HAP-1 (cell line): ENCODE results near the gene VAV2.

Source experiments
- DNase-seq, 2 experiments: peaks; one replicate each; pipeline ENCODE4 v3.0.0-alpha.2; 2016 to 2020; ENCODE audit warnings: low spot score in 2 of 2
- H3K27me3 ChIP-seq: fragments of 250-450 bp; sonication (Bioruptor Pico); 2 replicates; pipeline ENCODE4 v1.5.1; 2020; ENCODE audit warnings: low read depth, mild to moderate bottlenecking, moderate library complexity
- H3K36me3 ChIP-seq: fragments of 250-450 bp; sonication (Bioruptor Pico); replicated peaks from 2 replicates; pipeline ENCODE4 v1.5.1; 2020; ENCODE audit warnings: mild to moderate bottlenecking
- H3K4me1 ChIP-seq: fragments of 250-450 bp; sonication (Bioruptor Pico); 2 replicates; pipeline ENCODE4 v1.5.1; 2020; ENCODE audit warnings: mild to moderate bottlenecking
- H3K4me3 ChIP-seq: fragments of 250-450 bp; sonication (Bioruptor Pico); 2 replicates; pipeline ENCODE4 v1.5.1; 2020; ENCODE audit warnings: mild to moderate bottlenecking, moderate library complexity
- H3K9me3 ChIP-seq: fragments of 250-450 bp; sonication (Bioruptor Pico); 2 replicates; pipeline ENCODE4 v1.5.1; 2020; ENCODE audit warnings: mild to moderate bottlenecking, moderate library complexity
- in situ Hi-C: fragments of 300-500 bp; cut with MboI; formaldehyde crosslinking; loops from 3 replicates; pipeline ENCODE4 v1.14.3; 2020; ENCODE audit warnings: low sequenced_read_pairs, inconsistent platforms, mixed read lengths

The VAV2 gene

GRCh38 chr9:133717113-133718031, 274.8 kb downstream of the VAV2 start:
- no peaks in the 10 kb centered on the region for H3K9me3 ChIP-seq
- no peak overlapping the region for H3K4me3 ChIP-seq
- in situ Hi-C loops: no loop called here
- H3K27me3 ChIP-seq: peaks cover 2% of the 10 kb centered on the region; the same call in 1 of the 2 replicates
- DNase-seq: no peak
- H3K4me1 ChIP-seq: no peaks in the 10 kb centered on the region
- no peaks in the 10 kb centered on the region for H3K36me3 ChIP-seq

GRCh38 chr9:133716564-133717112, 275.5 kb downstream of the VAV2 start:
- no peaks in the 10 kb centered on the region for H3K9me3 ChIP-seq
- H3K36me3 ChIP-seq: no peaks in the 10 kb centered on the region
- in situ Hi-C loops: no loop called here
- H3K27me3 ChIP-seq: peaks cover 4% of the 10 kb centered on the region; the same call in 1 of the 2 replicates
- no peak for DNase-seq
- H3K4me3 ChIP-seq: no peak overlapping the region
- H3K4me1 ChIP-seq: no peaks in the 10 kb centered on the region

- Histone ChIP-seq H3K27me3 (peaks cover 5% of the 10 kb centered on the region; the same call in 1 of the 2 replicates), H3K9me3 (no peaks in the 10 kb centered on the region), H3K4me3 (no peak overlapping the region), H3K4me1 (no peaks in the 10 kb centered on the region), H3K36me3 (no peaks in the 10 kb centered on the region)
- in situ Hi-C loops: no loop called here
- no peak for DNase-seq
These were observed 276.1 kb downstream of the VAV2 start for GRCh38 chr9:133715866-133716563.

- H3K27me3 ChIP-seq: peaks cover 3% of the 10 kb centered on the region; the same call in 1 of the 2 replicates
- H3K36me3 ChIP-seq: no peaks in the 10 kb centered on the region
- DNase-seq: no peak
- no peak overlapping the region for H3K4me3 ChIP-seq
- in situ Hi-C loops: no loop called here
- no peaks in the 10 kb centered on the region for H3K9me3 ChIP-seq
- no peaks in the 10 kb centered on the region for H3K4me1 ChIP-seq
These were observed 276.7 kb downstream of the VAV2 start for GRCh38 chr9:133715295-133715865.

- no peak overlapping the region for H3K4me3 ChIP-seq
- H3K4me1 ChIP-seq: no peaks in the 10 kb centered on the region
- peaks cover 3% of the 10 kb centered on the region; the same call in 1 of the 2 replicates for H3K27me3 ChIP-seq
These were observed 277.4 kb downstream of the VAV2 start for GRCh38 chr9:133714606-133715294.

GRCh38 chr9:133713960-133714495, 278.1 kb downstream of the VAV2 start:
- in situ Hi-C loops: no loop called here
- Histone ChIP-seq H3K4me3 (no peak overlapping the region), H3K36me3 (no peaks in the 10 kb centered on the region), H3K4me1 (no peaks in the 10 kb centered on the region), H3K27me3 (peaks cover 3% of the 10 kb centered on the region; the same call in 1 of the 2 replicates), H3K9me3 (no peaks in the 10 kb centered on the region)
- no peak for DNase-seq

More at GRCh38 chr9:133714606-133715294, 277.4 kb downstream of the VAV2 start:
- no peaks in the 10 kb centered on the region for H3K9me3 ChIP-seq
- no peaks in the 10 kb centered on the region for H3K36me3 ChIP-seq
- in situ Hi-C loops: no loop called here
- DNase-seq: no peak

- Histone ChIP-seq H3K36me3 (no peaks in the 10 kb centered on the region), H3K4me3 (no peak overlapping the region), H3K4me1 (no peaks in the 10 kb centered on the region), H3K9me3 (no peaks in the 10 kb centered on the region), H3K27me3 (peaks cover 3% of the 10 kb centered on the region; the same call in 1 of the 2 replicates)
- no peak for DNase-seq
- in situ Hi-C loops: no loop called here
These were observed 278.8 kb downstream of the VAV2 start for GRCh38 chr9:133713150-133713959.

GRCh38 chr9:133712221-133713100, 279.7 kb downstream of the VAV2 start:
- no peak for DNase-seq
- Histone ChIP-seq H3K36me3 (no peaks in the 10 kb centered on the region), H3K9me3 (no peaks in the 10 kb centered on the region), H3K27me3 (peaks cover 3% of the 10 kb centered on the region; the same call in 1 of the 2 replicates), H3K4me1 (no peaks in the 10 kb centered on the region), H3K4me3 (no peak overlapping the region)
- in situ Hi-C loops: no loop called here
